ENCODE results near the gene INHBE.

The INHBE gene

DNA sequence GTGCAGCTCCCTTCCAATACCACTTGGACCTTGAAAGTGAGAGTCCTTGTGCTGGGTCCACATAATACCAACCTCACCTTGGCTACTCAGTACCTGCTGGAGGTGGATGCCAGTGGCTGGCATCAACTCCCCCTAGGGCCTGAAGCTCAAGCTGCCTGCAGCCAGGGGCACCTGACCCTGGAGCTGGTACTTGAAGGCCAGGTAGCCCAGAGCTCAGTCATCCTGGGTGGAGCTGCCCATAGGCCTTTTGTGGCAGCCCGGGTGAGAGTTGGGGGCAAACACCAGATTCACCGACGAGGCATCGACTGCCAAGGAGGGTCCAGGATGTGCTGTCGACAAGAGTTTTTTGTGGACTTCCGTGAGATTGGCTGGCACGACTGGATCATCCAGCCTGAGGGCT, 5.7 kb upstream of the INHBE start:
- TF ChIP-seq, protein P1, sequence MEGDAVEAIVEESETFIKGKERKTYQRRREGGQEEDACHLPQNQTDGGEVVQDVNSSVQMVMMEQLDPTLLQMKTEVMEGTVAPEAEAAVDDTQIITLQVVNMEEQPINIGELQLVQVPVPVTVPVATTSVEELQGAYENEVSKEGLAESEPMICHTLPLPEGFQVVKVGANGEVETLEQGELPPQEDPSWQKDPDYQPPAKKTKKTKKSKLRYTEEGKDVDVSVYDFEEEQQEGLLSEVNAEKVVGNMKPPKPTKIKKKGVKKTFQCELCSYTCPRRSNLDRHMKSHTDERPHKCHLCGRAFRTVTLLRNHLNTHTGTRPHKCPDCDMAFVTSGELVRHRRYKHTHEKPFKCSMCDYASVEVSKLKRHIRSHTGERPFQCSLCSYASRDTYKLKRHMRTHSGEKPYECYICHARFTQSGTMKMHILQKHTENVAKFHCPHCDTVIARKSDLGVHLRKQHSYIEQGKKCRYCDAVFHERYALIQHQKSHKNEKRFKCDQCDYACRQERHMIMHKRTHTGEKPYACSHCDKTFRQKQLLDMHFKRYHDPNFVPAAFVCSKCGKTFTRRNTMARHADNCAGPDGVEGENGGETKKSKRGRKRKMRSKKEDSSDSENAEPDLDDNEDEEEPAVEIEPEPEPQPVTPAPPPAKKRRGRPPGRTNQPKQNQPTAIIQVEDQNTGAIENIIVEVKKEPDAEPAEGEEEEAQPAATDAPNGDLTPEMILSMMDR (IDR thresholded peaks at IDR 0.05): no peak

DNA sequence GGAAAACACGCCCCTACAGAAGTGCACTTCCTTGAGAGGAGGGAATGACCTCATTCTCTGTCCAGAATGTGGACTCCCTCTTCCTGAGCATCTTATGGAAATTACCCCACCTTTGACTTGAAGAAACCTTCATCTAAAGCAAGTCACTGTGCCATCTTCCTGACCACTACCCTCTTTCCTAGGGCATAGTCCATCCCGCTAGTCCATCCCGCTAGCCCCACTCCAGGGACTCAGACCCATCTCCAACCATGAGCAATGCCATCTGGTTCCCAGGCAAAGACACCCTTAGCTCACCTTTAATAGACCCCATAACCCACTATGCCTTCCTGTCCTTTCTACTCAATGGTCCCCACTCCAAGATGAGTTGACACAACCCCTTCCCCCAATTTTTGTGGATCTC, 5.0 kb upstream of the INHBE start:
- TF ChIP-seq, protein P1 (IDR thresholded peaks at IDR 0.05): no peak

DNA sequence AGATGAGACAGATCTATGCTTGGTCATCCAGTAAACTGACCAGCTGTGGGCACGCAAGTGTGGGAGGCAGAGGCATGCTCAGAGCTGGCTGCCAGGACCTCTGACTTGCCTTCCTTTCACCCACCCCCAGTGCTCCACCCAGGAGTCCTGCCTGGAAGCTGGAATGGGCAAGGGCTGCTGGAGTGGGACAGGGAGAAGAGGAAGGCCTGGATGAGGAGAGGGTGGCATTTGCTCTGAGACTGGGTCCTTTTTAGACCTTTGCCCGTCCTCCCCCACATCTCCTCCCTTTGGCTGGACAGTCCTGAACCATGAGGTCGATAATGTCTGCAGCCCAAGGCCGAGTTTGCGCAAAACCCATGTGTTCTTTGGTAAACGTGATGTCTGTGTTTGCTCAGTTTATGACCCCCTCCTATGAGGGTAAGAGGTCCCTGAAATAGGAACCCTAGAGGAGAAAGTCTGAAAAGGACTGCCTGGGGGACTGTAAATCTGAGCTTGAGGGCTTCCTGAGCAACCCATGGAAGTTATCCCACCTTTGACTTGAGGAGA, 3.8 kb upstream of the INHBE start:
- TF ChIP-seq, protein P1 (IDR thresholded peaks at IDR 0.05): no peak

DNA sequence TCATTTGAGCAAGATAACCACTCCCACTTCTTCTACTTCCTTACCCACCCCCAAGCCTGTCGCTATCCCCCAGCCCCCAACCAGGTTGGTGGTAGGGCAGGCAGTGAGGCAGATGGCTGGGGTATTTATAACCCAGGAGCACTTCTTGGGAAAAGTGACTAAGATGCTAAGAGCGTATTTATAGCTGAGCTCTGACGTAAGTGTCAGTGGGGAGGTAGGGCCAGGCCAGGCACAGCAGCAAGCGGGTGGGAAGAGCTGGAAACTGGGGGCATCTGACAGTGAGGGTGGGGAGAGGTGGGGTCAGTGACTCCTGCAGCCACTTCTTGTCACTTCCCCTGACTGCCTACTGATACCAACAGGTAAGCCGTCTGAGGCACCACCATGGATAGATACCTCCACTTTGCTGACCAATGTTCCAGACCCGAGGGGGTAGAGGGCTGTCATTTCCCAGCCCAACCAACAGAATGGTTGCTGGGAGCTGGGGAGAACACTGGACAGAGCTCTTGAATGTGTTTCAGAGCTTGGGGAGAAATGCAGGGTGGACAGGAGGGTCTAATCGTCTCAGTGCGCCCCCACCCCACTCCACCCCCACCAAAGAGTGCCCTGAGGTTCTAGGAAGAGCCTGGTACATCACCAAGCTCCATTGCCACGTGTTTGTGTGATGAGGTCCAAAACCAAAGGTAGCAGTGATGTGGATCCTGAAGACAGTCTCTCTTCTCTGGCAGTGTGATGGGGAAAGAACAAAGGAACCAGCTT, 2.7 kb upstream of the INHBE start:
- TF ChIP-seq, protein P1 (IDR thresholded peaks at IDR 0.05): no peak

DNA sequence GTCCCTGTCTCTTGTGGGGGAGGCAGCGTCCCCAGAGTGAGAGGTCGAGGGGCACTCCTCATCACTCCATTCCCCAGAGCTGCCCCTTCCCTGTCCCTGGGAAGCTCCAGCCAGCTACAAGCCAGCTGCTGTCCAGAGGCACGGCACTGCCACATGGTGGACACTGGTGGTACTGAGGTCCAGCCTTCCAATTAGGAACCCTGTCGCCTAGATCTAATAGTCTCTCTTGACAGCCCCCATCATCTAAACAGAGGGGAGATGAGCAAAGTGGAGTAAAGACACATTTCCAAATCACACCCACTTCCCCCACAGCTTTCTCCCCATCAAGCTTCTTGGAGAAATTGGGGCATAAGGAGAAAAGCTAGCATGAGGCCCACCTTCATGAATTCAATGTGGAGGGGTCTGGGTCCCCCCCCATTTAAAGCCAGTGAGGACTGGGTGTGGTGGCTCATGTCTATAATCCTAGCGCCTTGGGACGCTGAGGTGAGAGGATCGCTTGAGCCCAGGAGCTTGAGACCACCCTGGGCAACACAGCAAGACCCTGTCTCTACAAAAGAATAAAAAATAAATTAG, 2.1 kb upstream of the INHBE start:
- TF ChIP-seq, protein P1 (IDR thresholded peaks at IDR 0.05): peak; percentile 93

DNA sequence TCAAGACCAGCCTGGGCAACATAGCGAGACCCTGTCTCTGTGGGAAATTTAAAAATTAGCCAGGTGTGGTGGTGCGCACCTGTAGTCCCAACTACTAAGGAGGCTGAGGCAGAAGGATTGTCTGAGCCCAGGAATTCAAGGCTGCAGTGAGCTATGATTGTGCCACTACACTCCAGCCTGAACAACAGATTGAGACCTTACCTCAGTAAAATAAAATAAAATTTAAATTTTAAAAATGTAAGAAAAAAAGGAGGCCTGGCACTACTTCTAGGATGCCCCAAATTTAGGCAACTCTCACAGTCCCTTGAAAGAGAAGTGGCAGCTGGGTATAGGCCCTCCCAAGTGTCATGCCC, 918 bp upstream of the INHBE start:
- TF ChIP-seq, protein P1 (IDR thresholded peaks at IDR 0.05): no peak

DNA sequence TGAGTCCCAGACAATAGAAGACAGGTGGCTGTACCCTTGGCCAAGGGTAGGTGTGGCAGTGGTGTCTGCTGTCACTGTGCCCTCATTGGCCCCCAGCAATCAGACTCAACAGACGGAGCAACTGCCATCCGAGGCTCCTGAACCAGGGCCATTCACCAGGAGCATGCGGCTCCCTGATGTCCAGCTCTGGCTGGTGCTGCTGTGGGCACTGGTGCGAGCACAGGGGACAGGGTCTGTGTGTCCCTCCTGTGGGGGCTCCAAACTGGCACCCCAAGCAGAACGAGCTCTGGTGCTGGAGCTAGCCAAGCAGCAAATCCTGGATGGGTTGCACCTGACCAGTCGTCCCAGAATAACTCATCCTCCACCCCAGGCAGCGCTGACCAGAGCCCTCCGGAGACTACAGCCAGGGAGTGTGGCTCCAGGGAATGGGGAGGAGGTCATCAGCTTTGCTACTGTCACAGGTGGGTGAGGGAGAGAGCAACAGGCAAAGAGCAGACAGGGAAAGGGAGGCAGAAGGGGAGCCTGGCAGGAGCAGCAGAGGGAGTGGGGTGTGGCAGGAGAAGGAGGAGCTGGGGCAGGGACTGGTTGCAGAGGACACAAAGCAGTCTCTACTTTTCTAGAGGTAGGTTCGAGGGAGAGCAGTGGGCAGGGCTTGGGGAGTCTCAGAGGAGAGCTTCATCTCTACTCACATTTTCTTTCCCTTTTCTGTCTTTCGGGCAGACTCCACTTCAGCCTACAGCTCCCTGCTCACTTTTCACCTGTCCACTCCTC, 452 bp downstream of the INHBE start:
- TF ChIP-seq, protein P1 (IDR thresholded peaks at IDR 0.05): no peak

Measured in LNCAP (cell line).